Subcutaneous adipose tissue (tissue), 4 donors: ENCODE results near the gene EDA. TPM values are rescaled to one million over a fixed set of nuclear protein-coding genes. Genes with fewer than 3 reads are reported as not detected.

Source experiments
- total RNA-seq, 4 donors: library from RNA; depleted of rRNA; stranded (reverse); fragments of >200 nt; gene quantifications; one replicate each; pipeline ENCODE4 v1.1.0, GENCODE V29; 2016
- TF ChIP-seq, protein P1 (sequence below): fragments of 450-650 bp; IDR thresholded peaks from one replicate; pipeline ENCODE4 v1.5.1; 2016; ENCODE audit warnings: low read depth, mild to moderate bottlenecking, control low read depth, antibody characterized with exemption, moderate library complexity

Gene EDA
- total RNA-seq, 4 donors from 2014 or later, result 5.5 to 10.7 (median 6.9) TPM

DNA sequence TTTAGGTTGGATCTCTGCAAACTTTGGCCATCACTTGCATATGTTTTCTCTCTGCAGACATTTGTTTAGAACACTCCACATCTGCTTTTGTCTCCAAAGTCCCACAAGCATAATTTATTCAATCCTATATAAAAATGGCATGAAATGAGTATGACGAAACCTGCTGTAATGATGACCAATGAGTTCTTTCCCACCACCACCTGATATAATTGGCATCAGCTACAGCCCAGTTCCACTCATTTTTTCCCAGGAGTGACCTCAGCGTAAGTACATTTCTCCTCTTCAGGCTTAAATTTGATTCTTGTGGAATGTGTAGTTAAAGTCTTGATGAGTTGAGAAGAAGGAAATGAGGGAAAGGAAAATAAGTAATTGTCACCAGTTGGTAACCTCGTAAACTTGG lies 228.7 kb downstream of the EDA start:
- TF ChIP-seq, protein P1, sequence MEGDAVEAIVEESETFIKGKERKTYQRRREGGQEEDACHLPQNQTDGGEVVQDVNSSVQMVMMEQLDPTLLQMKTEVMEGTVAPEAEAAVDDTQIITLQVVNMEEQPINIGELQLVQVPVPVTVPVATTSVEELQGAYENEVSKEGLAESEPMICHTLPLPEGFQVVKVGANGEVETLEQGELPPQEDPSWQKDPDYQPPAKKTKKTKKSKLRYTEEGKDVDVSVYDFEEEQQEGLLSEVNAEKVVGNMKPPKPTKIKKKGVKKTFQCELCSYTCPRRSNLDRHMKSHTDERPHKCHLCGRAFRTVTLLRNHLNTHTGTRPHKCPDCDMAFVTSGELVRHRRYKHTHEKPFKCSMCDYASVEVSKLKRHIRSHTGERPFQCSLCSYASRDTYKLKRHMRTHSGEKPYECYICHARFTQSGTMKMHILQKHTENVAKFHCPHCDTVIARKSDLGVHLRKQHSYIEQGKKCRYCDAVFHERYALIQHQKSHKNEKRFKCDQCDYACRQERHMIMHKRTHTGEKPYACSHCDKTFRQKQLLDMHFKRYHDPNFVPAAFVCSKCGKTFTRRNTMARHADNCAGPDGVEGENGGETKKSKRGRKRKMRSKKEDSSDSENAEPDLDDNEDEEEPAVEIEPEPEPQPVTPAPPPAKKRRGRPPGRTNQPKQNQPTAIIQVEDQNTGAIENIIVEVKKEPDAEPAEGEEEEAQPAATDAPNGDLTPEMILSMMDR, result no peak

DNA sequence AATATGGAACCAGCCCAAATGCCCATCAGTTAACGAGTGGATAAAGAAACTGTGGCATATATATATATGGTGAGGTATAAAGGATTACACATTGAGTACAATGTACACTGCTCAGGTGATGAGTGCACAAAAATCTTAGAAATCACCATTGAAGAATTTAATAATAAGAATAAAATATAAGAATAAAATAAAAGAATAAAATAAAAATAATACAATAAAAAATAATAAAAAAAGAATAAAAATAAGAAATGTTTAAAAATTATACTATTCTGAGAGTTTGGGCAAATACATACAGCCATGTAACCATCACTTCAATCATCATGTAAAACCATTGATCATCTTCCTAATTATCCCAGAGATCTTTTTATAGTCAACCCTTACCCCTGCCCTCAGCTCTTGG lies 260.3 kb downstream of the EDA start:
- TF ChIP-seq, protein P1, result no peak

DNA sequence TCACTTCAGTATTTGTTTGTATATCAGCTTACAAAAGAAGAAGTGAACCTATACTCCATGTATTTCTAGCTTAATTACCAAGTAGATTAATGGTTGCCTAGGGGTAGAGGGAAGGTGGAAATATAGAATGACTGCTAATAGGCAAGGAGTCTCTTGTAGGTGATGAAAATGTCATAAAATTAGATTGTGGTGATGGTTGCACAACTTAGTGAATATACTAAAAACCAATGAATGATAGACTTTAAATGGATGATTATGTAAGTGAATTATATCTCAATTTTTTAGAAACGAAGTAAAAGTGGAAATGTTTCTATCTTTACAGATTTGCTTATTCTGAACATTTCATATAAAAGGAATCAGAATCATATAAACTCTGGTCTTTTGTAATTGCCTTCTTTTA lies 268.3 kb downstream of the EDA start:
- TF ChIP-seq, protein P1, result no peak

DNA sequence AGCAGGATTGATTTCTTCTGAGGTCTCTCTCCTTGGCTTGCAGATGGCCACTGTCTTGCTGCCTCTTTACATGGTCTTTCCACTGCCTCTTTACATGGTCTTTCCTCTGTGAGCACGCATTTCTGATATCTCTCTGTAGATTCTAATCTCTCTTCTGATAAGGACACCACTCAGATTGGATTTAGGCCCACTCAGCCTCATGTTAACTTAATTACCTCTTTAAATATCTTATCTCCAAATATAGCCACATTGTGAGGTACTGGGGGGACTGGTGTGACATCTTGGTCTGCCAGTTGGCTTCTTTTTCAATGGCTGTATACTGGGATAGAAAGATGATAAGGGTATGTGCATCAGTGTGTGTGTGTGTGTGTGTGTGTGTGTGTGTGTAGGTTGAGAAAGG lies 280.1 kb downstream of the EDA start:
- TF ChIP-seq, protein P1, result no peak

DNA sequence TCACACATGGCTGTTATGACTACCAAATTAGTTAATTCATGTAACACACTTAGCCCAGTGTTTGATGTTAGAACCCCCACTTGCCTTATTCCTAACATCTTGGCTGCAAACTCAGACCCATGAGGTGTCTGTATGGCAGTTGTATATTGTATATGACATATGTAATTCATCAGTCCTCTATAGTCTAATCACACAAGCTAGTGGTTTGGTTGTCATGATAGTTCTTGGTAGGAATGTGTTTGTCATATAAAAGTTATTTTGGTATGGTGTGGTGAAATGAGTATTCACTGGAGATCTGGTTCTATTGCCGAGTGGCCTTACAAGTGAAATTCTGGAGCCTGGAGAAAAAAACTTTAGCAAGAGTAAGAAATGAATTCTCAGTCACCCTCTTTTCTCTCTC lies 284.6 kb downstream of the EDA start:
- TF ChIP-seq, protein P1, result no peak

DNA sequence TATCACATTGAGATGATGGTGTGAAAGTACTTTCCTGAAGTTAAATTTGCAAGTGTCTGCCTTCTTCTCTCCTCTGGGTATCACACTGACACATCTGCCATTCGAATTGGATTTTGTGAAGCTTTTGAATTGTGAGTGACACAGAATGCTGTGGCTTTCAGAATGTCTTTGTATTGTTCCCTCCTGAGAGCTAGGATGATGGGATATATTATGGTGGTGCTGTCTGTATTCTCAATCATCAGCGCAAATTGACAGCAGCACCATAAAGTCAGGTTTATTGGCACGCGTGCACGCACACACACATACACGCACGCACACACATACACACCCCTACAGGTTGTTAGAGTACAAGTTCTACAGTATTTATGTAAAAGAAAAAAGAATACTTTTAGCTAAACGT lies 290.5 kb downstream of the EDA start:
- TF ChIP-seq, protein P1, result no peak

DNA sequence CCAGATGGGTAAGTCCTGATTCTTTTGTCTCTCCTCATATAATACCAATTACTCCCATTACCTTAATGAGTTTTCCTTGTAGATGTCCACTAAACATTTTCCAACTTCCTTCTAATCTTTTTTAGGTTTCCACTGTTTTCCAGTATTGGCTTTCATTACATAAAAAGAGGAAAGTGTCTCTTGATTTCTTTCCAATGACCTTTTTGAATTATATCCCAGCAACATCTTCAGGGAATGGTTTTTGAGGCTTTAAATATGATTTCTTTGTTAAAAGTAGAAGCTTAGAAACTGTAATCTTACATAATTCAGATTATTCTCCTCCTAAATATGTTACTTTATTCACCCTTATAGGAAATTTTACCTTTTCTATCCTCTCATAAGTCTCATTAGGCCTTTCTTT lies 298.9 kb downstream of the EDA start:
- TF ChIP-seq, protein P1, result no peak
